Astrocyte of the spinal cord (primary cell): ENCODE data around the gene MAPK11.

Source experiments
- DNase-seq: peaks from one replicate; pipeline ENCODE4 v3.0.0; 2011; ENCODE audit warnings: low read depth, low spot score
- H3K4me3 ChIP-seq: 2 replicates; pipeline ENCODE4 v1.5.1; 2011; ENCODE audit warnings: low read depth, mild to moderate bottlenecking, low read length, moderate library complexity
- CTCF ChIP-seq: IDR thresholded peaks from 2 replicates; pipeline ENCODE4 v1.5.1; 2012; ENCODE audit warnings: low read depth, mild to moderate bottlenecking, low read length, inconsistent platforms
- in situ Hi-C: cut with HindIII; loops from 2 replicates; pipeline ENCODE4 v1.10.0; 2017; ENCODE audit warnings: low sequenced_read_pairs

MAPK11 gene

GRCh38 chr22:50269970-50270665 is at the start of gene MAPK11:
TSS of gene MAPK11 (minus strand) at chr22:50270380. CDS start at chr22:50270292, 88 bp downstream.
- H3K4me3 ChIP-seq = peak within 1 kb of the TSS; percentile 47
- in situ Hi-C loops = no loop called here
- TF ChIP-seq CTCF = peak; percentile 1
- DNase-seq = peak; percentile 54

DNA sequence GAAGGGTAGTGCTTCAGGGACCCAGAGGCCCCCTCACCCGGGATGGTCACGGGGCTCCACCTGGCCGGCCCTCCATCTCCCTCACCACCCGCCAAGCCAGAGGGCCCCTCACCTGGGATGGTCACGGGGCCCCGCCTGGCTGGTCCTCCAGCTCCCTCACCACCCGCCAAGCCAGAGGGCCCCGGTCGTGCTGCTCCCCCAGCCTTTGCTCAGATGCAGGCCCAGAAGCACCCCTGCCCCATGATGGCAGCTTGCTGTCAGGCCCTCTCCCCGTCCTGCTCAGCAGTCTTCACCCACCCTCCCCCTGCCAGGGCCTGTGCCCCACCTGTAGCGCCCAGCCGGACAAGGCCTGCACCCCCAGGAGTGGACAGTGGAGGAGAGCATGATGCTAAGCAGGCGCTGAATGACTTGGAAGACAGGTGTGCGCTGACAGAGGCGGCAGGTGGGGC is 49.3 kb upstream of the MAPK11 start:
- TF ChIP-seq CTCF = no peak
- DNase-seq = no peak
- in situ Hi-C loops = no loop called here
- no peak overlapping the region for H3K4me3 ChIP-seq

GRCh38 chr22:50318698-50319411 is 48.7 kb upstream of the MAPK11 start:
- TF ChIP-seq CTCF = no peak
- DNase-seq = no peak
- H3K4me3 ChIP-seq = no peak overlapping the region
- in situ Hi-C loops = no loop called here

- no peak for TF ChIP-seq CTCF
- no peak for DNase-seq
- no peak overlapping the region for H3K4me3 ChIP-seq
- in situ Hi-C loops = no loop called here
Measured at GRCh38 chr22:50318356-50318697, 48.1 kb upstream of the MAPK11 start.

GRCh38 chr22:50317674-50318073 is 47.5 kb upstream of the MAPK11 start:
- no peak for TF ChIP-seq CTCF
- in situ Hi-C loops = no loop called here
- H3K4me3 ChIP-seq = no peak overlapping the region
- no peak for DNase-seq

DNA sequence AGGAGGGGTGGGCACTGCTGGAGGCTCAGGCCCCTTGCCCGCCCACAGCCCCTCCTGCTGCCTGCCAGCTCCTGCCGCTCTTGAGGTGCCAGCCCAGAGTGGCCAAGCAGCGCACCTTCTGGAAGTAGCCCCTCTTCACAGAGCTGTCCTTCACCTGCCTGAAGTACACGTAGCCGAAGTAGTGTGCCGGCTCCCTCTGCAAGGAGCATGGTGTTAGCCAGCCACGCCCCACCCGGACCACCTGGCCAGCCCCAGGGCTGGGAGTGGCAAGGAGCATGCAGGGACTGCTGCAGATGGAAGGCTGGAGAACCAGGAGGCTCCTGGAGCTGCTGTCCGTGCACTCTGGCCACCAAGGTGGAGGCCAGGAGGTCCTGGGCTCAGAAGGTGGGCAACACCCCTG is 47.0 kb upstream of the MAPK11 start:
- no peak overlapping the region for H3K4me3 ChIP-seq
- no peak for TF ChIP-seq CTCF
- DNase-seq = no peak
- in situ Hi-C loops = no loop called here
